Testis (tissue), 3 donors: Measurements from ENCODE around the gene KCTD15. TPM values are rescaled to one million over a fixed set of nuclear protein-coding genes. Genes with fewer than 3 reads are reported as not detected.

Source experiments
- DNase-seq: peaks from one replicate; pipeline ENCODE4 v3.0.0-alpha.2; 2019
- H3K27ac ChIP-seq, 2 donors: fragments of 200-600 bp; sonication (generic); one replicate each; pipeline ENCODE4 v1.5.1; 2019
- H3K27me3 ChIP-seq: fragments of 200-600 bp; sonication (generic); one replicate; pipeline ENCODE4 v1.5.1; 2019
- H3K36me3 ChIP-seq: fragments of 200-600 bp; sonication (generic); one replicate; pipeline ENCODE4 v1.5.1; 2017; ENCODE audit warnings: low read depth; ENCODE audit errors: missing control alignments
- H3K4me1 ChIP-seq: fragments of 200-600 bp; sonication (generic); one replicate; pipeline ENCODE4 v1.5.1; 2019
- H3K4me3 ChIP-seq, 2 donors: fragments of 200-600 bp; sonication (generic); one replicate each; pipeline ENCODE4 v1.5.1; 2017 to 2019
- H3K9me3 ChIP-seq: fragments of 200-600 bp; sonication (generic); one replicate; pipeline ENCODE4 v1.5.1; 2017
- POLR2A ChIP-seq: fragments of 450-650 bp; IDR thresholded peaks from one replicate; pipeline ENCODE4 v1.6.1; 2017; ENCODE audit warnings: antibody characterized with exemption, mild to moderate bottlenecking, moderate library complexity
- WGBS, 2 donors: methylation state at CpG; one replicate each; pipeline ENCODE4 v1.1.5; 2018; 5-methylcytosine and 5-hydroxymethylcytosine counted together
- intact Hi-C: fragments of 100-400 bp; cut with DNase I; formaldehyde crosslinking; loops from one replicate; pipeline ENCODE4 v1.15.1; 2023; ENCODE audit warnings: low total_unique reads
- polyA plus RNA-seq: library from polyadenylated mRNA; stranded (reverse); fragments of 350-450 nt; fragmentation: Illumina TruSeq; extraction: RNeasy Lipid Tissue Mini Kit (QIAGEN cat#74804); gene quantifications from one replicate; pipeline ENCODE4 v1.2.3, GENCODE V29; 2014; ENCODE audit warnings: low read depth, low replicate concordance; ENCODE audit not compliant: insufficient read depth
- total RNA-seq, 2 donors: library from RNA; depleted of rRNA; stranded (reverse); fragments of >200 nt; gene quantifications; one replicate each; pipeline ENCODE4 v1.2.3, GENCODE V29; 2016
- TF ChIP-seq, protein P1 (sequence below), 3 experiments: fragments of 450-650 bp in 2 of 3; fragments of 200-600 bp in 1 of 3; sonication (generic) in 1 of 3; IDR thresholded peaks; one replicate each; pipeline ENCODE4 v1.5.1; 2016 to 2019; ENCODE audit warnings: antibody characterized with exemption in 3 of 3, mild to moderate bottlenecking in 2 of 3, moderate library complexity in 1 of 3

The KCTD15 gene
- total and polyA plus RNA-seq, 3 donors from 2014 or later = 26.3 to 110 (median 61.9) TPM

DNA sequence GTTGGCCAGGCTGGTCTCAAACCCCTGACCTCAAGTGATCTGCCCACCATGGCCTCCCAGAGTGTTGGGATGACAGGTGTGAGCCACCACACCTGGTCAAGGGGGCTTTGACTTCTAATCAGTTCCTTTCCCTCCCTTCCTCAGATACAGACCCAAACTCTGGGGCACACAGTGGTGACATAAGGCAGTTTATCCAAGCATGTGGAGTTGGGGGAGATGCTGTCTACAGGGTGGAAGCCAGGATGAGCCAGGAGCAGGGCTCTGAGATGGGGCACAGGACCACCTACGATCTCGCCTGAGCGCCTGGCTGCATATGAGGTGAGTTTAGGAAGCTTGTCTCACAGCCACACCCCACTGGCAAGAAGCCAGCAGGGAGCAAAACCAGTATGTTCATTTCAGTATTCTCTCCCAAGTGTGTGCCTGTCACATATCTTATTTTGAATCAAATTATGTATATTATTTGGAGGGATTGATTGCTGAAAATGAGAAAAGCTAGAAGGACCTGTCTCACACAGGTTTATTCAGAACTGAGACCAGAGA is 67.7 kb downstream of the KCTD15 start:
- TF ChIP-seq POLR2A = no peak
- TF ChIP-seq, protein P1, sequence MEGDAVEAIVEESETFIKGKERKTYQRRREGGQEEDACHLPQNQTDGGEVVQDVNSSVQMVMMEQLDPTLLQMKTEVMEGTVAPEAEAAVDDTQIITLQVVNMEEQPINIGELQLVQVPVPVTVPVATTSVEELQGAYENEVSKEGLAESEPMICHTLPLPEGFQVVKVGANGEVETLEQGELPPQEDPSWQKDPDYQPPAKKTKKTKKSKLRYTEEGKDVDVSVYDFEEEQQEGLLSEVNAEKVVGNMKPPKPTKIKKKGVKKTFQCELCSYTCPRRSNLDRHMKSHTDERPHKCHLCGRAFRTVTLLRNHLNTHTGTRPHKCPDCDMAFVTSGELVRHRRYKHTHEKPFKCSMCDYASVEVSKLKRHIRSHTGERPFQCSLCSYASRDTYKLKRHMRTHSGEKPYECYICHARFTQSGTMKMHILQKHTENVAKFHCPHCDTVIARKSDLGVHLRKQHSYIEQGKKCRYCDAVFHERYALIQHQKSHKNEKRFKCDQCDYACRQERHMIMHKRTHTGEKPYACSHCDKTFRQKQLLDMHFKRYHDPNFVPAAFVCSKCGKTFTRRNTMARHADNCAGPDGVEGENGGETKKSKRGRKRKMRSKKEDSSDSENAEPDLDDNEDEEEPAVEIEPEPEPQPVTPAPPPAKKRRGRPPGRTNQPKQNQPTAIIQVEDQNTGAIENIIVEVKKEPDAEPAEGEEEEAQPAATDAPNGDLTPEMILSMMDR (IDR thresholded peaks at IDR 0.05) = no peak
- no peak overlapping the region for H3K4me3 ChIP-seq
- no peak for DNase-seq
- no peaks in the 10 kb centered on the region for H3K9me3 ChIP-seq
- intact Hi-C loops = no loop called here
- H3K27me3 ChIP-seq = no peaks in the 10 kb centered on the region
- no peaks in the 10 kb centered on the region for H3K4me1 ChIP-seq
- H3K36me3 ChIP-seq = no peaks in the 10 kb centered on the region
- WGBS, 2 donors = 89 to 93% methylated on average over 3 of the region's 3 CpGs
- no peak overlapping the region for H3K27ac ChIP-seq

GRCh38 chr19:33865306-33865705 is 68.6 kb downstream of the KCTD15 start:
- no peak for DNase-seq
- Histone ChIP-seq H3K27ac (no peak overlapping the region), H3K36me3 (no peaks in the 10 kb centered on the region), H3K27me3 (no peaks in the 10 kb centered on the region), H3K4me1 (no peaks in the 10 kb centered on the region), H3K4me3 (no peak overlapping the region), H3K9me3 (no peaks in the 10 kb centered on the region)
- no peak for TF ChIP-seq POLR2A
- TF ChIP-seq, protein P1 (IDR thresholded peaks at IDR 0.05) = no peak
- 84 to 89% methylated on average over 10 of the region's 10 CpGs for WGBS, 2 donors
- intact Hi-C loops = no loop called here

Other genes with a start within 250 kb of the KCTD15 start
- under 1 TPM; 0.79 to 0.93 TPM for gene CHST8, start 174.9 kb upstream of the KCTD15 start, total RNA-seq
- 0.75 TPM for gene CHST8, start 174.9 kb upstream of the KCTD15 start, polyA plus RNA-seq